Activated effector memory CD4-positive, alpha-beta T cell treated with Interleukin-2 at 50 U/mL for 16 hours (primary cell): ENCODE data around the gene JPT2.
A peak's percentile ranks its signal among the peaks of the same experiment; 100 is the strongest.
"Not testable (repeated sequence)": the region's sequence is repeated elsewhere in the genome, so short reads cannot be mapped to it uniquely, and the experiment has no call there.

Experiments
- DNase-seq: peaks from one replicate; pipeline ENCODE4 v3.0.0-alpha.2; 2020

JPT2 gene

GRCh38 chr16:1677339-1677738, 740 bp upstream of the JPT2 start:
- no peak for DNase-seq

DNA sequence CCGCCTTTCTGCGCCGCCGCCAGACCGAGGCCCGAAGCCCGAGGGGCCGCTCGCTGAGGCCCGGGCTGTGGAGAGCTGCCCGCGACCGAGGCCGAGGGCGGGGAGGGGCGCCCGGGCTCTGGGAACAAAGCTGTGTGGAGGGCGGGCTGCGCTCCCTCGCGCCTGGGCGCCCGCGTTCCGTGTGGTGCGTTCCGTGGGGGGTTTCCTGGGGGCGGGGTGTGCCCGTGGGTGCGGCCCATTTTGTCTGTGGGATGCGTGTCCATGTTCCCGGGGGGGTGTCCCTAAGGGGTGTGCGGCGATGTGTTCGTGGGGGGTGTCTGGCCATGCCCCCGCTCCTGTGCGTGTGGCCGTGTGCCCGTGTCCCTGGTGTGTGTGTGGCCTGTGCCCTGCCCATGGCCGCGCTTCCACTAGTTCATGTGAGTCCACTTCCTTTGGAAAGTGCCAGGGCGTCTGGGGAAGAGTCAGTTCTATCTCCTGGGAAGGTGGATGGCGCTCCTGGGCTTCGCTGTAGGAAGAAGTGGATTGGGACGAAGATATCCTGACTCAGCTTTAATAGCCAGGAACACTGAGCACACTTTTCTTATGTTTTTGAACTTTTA, 520 bp downstream of the JPT2 start:
- peak; percentile 31 for DNase-seq

DNA sequence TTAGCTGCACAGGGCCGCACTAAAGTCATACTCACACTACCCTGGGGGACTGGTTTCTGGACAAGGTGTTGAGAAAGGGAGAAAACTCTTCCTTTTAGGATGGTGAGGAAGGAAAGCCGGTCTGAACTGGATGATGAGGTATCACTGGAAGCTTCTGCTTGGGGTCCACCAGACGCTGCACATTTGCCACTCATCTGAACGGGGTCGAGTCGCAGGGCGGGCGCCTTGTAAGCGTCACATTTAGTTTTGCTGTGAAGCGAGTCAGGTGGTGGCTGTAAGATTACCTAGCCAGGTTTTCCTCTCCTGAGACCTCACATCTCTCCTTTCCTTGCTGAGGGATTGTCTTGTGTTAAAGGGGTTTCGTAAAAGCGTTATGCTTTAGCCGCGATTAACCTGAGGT, 2.3 kb downstream of the JPT2 start:
- no peak for DNase-seq

DNA sequence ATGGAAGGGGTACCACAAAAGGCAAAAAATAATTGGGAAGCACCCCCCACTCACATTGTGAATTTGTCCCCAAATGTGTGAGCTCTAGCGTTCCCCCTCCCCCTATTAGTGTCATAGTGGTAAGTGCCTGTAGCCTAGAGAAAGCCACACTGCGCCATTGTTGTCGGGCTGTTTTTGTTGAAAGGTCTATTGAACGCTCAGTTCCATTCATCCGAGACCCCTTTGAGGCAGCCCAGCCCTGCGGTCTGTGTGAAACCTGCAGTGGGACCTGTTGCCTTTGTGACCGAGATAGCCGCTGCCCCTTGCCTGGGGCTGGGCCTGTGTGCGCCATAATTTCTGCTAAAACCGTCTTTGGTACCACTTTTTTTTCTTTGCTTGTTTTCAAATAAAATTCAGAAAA, 3.0 kb downstream of the JPT2 start:
- no peak for DNase-seq

DNA sequence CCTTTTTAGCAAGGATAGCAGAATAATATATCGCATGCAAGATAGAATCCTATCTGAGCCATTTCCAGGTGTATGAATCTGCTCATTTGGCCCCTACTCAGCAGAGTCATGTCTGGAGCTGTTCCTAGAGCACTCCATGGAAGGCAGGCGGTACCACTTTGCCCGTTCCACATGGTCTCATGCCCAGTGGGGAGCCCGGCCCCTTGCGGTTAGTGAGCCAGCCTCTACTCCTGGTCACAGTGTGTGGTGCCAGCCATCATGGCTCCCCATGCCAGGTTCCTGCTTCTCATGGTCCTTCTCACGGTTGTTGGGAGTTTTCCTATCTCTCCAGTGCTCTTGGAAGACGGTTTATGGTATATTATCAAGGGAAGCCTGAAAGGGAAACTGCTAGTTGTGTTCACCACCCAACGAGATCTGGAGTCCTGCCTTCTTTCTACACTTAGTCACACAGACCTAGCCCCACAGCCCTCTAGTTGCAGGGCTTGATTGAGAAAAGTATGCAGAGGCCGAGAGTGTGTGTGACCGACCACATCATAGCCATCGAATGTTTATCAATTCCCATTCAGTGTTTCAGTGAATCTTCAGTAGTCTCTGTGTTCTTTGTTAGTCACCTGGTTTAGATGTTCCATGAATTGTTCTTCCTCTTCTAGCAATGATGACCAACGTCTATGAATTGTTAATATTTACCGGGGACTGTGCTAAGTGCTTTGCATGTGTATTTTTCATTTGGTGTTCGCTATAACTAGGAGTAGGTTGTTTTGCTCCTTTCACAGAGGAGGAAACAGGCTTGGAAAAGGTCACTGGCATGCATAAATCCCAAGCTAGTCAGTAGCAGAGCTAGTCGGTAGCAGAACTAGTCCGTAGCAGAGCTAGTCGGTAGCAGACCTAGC, 9.6 kb downstream of the JPT2 start:
- DNase-seq: no peak

GRCh38 chr16:1688807-1689560, 10.9 kb downstream of the JPT2 start:
- DNase-seq: no peak

DNA sequence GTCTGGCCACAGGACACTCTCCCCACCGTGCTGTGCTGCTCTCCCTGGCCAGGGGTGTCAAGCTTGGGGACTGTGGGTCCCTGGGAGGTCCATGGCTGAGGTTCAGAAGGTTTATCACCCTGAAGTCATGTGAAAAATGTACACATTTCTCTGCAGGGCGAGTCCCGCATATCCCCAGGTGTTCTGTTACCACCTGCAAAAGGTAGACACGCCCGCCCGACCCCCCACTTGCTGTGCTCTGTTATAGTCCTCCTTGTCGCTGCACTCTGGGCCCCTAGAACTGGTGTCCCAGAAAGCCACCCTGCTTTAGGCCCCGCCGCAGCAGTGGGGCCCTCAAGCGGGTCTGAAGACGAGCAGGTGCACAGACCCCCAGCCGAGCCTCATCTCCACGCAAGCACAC, 11.8 kb downstream of the JPT2 start:
- no peak for DNase-seq

GRCh38 chr16:1690810-1691209, 12.7 kb downstream of the JPT2 start:
- DNase-seq: no peak

DNA sequence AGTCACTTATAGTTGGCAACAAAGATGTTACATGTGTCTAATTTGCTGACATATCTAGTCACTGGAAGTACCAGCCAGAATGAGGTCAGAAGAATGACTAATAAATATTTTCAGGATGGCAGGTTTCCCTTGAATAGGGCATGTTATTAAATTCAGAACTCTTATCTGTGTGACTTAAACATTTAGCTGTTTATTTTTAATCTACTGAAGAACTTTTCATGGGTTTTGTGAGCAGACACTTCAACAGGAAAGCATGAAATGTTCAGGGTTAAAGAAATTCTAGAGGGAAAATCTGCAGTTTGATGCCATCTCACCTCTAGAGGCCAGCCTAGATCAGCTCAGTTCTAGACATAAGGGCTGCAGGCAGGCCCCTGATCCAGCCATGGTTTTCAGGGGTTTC, 13.2 kb downstream of the JPT2 start:
- DNase-seq: no peak

DNA sequence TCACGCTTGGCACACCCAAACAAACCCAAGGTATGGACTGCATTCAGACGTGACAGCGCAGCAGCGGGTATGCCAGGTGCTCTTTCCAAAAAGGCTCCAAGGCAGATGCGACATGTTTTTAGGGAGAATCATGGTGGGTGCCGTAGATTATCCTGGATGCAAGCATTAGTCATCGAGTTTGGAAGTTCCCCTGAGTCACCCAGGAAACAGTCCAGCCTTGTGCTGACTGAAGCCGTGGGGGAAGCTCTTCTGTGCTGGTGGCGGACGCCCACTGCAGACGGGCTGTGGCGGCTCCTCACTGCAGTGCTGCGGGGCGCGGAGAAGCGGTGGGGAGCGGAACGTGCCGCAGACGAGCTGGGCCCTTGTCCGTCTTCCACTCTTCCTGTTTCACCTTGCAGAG, 13.9 kb downstream of the JPT2 start:
- DNase-seq: no peak

DNA sequence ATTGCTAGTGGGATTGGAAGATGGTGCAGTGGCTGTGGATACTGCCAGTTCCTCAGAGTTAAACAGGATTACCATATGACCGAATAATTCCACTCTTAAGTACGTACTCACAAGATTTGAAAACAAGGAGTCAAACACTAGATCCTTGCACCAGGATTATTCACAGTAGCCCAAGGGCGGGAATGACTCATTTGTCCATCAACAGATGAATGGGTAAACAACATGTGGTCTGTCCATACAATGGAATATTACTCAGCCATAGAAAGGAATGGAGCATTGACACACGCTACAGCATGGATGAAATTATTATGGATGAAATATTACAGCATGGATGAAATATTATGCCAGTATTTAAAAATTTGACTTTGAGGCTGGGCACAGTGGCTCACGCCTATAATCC, 18.8 kb downstream of the JPT2 start:
- no peak for DNase-seq

- DNase-seq: no peak
Observed at GRCh38 chr16:1698680-1699079, 20.6 kb downstream of the JPT2 start.

GRCh38 chr16:1700246-1700645, 22.2 kb downstream of the JPT2 start:
- no peak for DNase-seq

GRCh38 chr16:1701216-1701878, 23.3 kb downstream of the JPT2 start:
- no peak for DNase-seq

- not testable (repeated sequence) for DNase-seq
Observed at GRCh38 chr16:1705324-1705687, 27.2 kb downstream of the JPT2 start.

DNA sequence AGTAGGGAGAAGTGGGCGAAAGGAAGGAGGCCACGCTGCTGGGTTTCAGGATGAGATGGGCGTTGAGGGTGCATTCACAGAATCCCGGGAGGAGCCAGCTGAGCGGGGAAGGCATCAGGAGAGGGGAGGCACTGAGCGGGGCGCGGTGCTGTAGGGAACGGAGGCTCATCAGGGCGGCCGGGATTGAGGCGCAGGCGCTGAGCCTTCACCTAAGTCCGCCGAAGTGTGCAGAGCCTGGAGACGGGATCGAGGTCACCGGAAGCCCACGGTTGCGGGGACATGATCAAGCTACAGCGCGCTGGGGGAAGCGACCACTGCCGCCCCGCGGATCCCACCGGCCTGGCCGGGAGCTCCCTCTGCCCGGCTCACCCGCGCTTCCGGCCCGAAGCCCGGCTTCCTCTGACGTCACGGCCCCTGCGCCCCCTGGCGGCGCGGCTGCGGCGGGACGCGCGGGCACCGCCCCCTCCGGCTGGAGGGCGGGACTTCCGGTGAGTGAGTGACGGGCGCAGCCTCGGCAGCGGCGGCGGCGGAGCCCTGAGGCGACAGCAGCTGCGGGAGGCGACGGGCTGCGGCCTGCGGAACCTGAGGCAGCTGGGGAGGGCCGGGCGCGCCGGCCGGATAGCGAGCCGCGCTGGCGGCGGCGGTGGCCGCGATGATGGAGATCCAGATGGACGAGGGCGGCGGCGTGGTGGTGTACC, 27.8 kb downstream of the JPT2 start, which contains the start of gene MAPK8IP3:
MAPK8IP3 (plus strand) TSS at position 508 of the 698 bp plus-strand sequence; CDS start at position 653, 145 bp downstream.
- DNase-seq: peak; percentile 97

DNA sequence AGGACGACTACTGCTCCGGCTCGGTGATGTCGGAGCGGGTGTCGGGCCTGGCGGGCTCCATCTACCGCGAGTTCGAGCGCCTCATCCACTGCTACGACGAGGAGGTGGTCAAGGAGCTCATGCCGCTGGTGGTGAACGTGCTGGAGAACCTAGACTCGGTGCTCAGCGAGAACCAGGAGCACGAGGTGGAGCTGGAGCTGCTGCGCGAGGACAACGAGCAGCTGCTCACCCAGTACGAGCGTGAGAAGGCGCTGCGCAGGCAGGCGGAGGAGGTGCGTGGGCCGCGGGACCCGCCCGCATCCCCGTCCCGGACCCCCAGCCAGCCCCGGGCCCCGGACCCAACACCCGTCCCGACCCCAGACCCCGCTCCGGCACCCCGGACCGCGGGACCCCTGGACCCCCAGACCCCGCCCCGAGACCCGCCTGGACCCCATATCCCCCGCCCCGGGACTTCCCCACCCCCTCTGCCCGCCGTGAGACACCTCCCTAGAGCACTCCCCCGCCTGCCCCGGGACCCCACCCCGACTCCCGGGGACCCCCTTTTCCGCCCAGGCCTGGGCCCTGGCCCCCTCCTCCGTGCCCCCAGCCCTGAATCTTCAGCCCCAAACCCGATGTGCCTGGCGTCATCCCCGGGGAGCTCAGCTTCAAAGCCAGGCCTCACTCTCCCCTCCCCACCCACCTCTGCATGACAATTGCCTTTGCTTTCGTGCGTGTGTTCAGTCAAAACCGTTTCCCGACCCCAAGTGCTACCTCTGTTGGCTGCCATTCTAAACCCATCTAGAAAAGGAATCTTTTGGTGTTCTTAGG, 28.5 kb downstream of the JPT2 start:
- peak; percentile 13 for DNase-seq

DNA sequence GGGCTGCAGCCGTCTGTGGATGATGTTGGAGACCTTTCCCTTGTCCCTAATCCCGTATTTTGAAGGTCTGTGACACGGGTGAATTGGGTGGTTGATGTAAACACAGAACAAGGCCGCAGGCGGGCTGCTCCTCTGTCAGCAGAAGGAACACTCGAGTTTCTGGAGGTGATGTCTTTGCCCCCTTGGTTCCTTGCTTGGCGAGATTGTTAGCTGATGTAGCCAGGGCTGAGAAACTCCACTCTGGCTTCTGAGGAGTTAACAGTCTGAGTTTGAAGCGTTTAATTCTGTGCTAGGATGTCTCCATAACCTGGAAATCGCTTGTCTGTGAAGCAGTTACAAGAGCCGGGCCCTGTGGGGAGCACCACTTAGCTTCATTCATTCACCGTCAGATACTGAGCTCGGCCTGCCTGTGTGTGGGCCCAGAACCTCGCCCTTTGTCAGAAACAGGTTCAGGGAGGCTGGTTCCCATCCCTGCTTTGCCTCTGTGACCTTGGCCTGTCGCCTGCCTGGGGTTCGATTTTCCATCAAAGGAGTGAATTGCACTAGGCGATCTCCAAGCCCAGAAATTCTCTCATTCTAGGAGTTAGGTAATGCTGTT, 29.2 kb downstream of the JPT2 start:
- no peak for DNase-seq

DNA sequence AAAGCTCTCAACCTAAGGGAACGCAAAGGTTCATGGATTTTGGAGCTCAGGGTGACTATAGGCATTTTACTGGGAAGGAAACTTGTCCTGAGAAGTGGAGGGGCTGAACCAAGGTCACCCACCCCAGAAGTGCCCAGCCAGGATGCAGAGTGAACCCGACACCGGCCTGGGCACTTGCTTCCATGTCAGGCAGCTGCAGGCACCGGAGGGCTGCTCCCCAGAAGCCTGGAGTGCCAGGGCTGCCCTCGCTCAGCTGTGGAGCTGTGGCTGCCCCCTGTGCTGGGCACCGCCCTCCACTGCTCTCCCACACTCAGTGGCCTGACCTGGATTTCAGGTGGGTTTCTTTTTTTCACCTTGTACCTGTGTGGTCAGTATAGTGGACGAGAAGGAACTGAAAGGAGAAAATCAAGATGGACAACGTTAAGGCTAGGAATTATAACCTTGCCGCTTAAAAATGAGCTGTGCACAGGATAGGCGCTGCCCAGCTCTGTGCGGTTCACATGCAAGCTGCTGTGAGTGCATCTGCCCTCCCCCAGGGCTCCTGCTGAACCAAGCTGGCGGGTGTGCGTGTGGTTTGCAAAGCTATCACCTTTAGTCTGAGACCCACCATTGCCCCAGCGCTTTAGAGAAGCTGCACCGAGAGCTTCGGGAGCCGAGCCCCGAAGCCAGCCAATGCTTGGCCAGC, 30.1 kb downstream of the JPT2 start:
- no peak for DNase-seq

- DNase-seq: no peak
Observed at GRCh38 chr16:1708768-1709180, 30.7 kb downstream of the JPT2 start.

DNA sequence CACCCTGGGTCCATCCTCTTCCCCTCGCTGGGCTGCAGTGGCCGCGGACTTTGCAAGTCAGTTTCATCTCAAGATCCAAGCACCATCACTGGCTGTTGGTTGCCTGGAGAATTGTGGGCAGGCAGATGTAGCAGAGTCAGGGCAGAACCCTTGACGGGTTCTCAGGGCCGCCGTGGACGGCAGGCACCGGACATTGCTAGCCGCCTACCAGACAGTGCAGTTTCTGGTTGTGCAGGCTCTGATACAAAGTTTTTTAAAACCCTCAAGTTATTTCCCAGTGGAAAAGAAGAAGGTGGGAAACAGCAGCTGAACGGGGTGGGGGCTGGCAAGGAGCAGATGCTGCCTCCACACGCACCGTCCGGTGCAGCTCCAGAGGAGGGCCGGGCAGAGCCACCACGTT, 31.3 kb downstream of the JPT2 start:
- no peak for DNase-seq
